Panc1 (cell line): ENCODE data around the gene KIRREL3. TPM values are rescaled to one million over a fixed set of nuclear protein-coding genes. Genes with fewer than 3 reads are reported as not detected.

Source experiments
- ATAC-seq: fragments of 200-7000 bp; cut with Tn5 transposase; 2 replicates; pipeline ENCODE4 v1.9.1; 2020; ENCODE audit warnings: mild to moderate bottlenecking, moderate library complexity
- BruUV-seq: library from RNA; stranded (reverse); fragments of 400-500 nt; replicated peaks from 2 replicates; lab custom pipeline; 2021; lab: Mats Ljungman, UMichigan
- CTCF ChIA-PET: fragments of 300-600 bp; sonication (Branson Sonifier 250); formaldehyde crosslinking; loops from one replicate; lab custom pipeline; 2022; ENCODE audit warnings: antibody characterized with exemption; lab: Charles Lee
- POLR2A ChIA-PET: fragments of 300-600 bp; sonication (Branson Sonifier 250); formaldehyde crosslinking; loops from one replicate; lab custom pipeline; 2022; ENCODE audit warnings: antibody characterized with exemption; lab: Charles Lee
- DNase-seq: peaks from one replicate; pipeline ENCODE4 v3.0.0-alpha.2; 2010; ENCODE audit warnings: low read depth, low spot score
- H3K27ac ChIP-seq: 2 replicates; pipeline ENCODE4 v1.5.1; 2011; ENCODE audit warnings: mild to moderate bottlenecking, low read length, inconsistent platforms
- H3K27me3 ChIP-seq: fragments of 200-500 bp; sonication (Bioruptor generic); 2 replicates; pipeline ENCODE4 v1.6.0; 2014; ENCODE audit warnings: low read length, inconsistent platforms; ENCODE audit not compliant: control insufficient read depth, insufficient read depth
- H3K36me3 ChIP-seq: fragments of 200-500 bp; sonication (Bioruptor generic); 2 replicates; pipeline ENCODE4 v1.5.1; 2014; ENCODE audit warnings: inconsistent platforms, mild to moderate bottlenecking, low read length, moderate library complexity; ENCODE audit not compliant: control insufficient read depth, insufficient read depth
- H3K4me1 ChIP-seq: 2 replicates; pipeline ENCODE4 v1.5.1; 2011; ENCODE audit warnings: inconsistent platforms, mild to moderate bottlenecking, low read length, moderate library complexity; ENCODE audit not compliant: control insufficient read depth, insufficient read depth
- H3K4me3 ChIP-seq, 2 experiments: 2 replicates each; pipeline ENCODE4 v1.5.1; 2011 to 2012; ENCODE audit warnings: low read depth in 2 of 2, low read length in 2 of 2, mild to moderate bottlenecking in 2 of 2, inconsistent platforms in 1 of 2, moderate library complexity in 1 of 2
- H3K9me3 ChIP-seq: fragments of 200-500 bp; sonication (Bioruptor generic); 2 replicates; pipeline ENCODE4 v1.5.1; 2014; ENCODE audit warnings: low read depth, mild to moderate bottlenecking, inconsistent platforms, low read length, moderate library complexity; ENCODE audit not compliant: control insufficient read depth, insufficient read depth
- POLR2AphosphoS5 ChIP-seq: IDR thresholded peaks from 2 replicates; pipeline ENCODE4 v1.6.1; 2012; ENCODE audit warnings: mild to moderate bottlenecking, low read depth, low read length, moderate library complexity
- SIN3A ChIP-seq: IDR thresholded peaks from 2 replicates; pipeline ENCODE4 v1.6.1; 2012; ENCODE audit warnings: low read depth, mild to moderate bottlenecking, low read length, moderate library complexity, borderline replicate concordance; ENCODE audit not compliant: insufficient read depth
- TCF7L2 ChIP-seq: IDR thresholded peaks from 2 replicates; pipeline ENCODE4 v1.6.1; 2011; ENCODE audit warnings: mild to moderate bottlenecking, low read depth, low read length, inconsistent platforms
- in situ Hi-C: cut with HindIII; loops from 2 replicates; pipeline ENCODE4 v1.10.0; 2016; ENCODE audit warnings: low sequenced_read_pairs, low pct_unique_long_range_greater_than_20kb
- intact Hi-C: fragments of 100-400 bp; cut with micrococcal nuclease; formaldehyde crosslinking; loops from one replicate; pipeline ENCODE4 v1.10.0; 2022; ENCODE audit not compliant: unreplicated experiment
- total RNA-seq: library from RNA; stranded (reverse); gene quantifications from one replicate; pipeline ENCODE4 v1.2.1, GENCODE V29; 2021; ENCODE audit not compliant: unreplicated experiment
- TF ChIP-seq, protein P1 (sequence below): fragments of 450-650 bp; IDR thresholded peaks from 2 replicates; pipeline ENCODE4 v1.5.1; 2017; ENCODE audit warnings: mild to moderate bottlenecking
- TF ChIP-seq, protein P2 (sequence below), 2 experiments: IDR thresholded peaks; 2 replicates each; pipeline ENCODE4 v1.6.1; 2011 to 2012; ENCODE audit warnings: low read depth in 2 of 2, control low read depth in 1 of 2, low read length in 1 of 2, mild to moderate bottlenecking in 1 of 2, moderate library complexity in 1 of 2; ENCODE audit not compliant: insufficient read depth in 1 of 2

Gene KIRREL3
- total RNA-seq, 1 experiment from 2014 or later = 0.36 TPM

DNA sequence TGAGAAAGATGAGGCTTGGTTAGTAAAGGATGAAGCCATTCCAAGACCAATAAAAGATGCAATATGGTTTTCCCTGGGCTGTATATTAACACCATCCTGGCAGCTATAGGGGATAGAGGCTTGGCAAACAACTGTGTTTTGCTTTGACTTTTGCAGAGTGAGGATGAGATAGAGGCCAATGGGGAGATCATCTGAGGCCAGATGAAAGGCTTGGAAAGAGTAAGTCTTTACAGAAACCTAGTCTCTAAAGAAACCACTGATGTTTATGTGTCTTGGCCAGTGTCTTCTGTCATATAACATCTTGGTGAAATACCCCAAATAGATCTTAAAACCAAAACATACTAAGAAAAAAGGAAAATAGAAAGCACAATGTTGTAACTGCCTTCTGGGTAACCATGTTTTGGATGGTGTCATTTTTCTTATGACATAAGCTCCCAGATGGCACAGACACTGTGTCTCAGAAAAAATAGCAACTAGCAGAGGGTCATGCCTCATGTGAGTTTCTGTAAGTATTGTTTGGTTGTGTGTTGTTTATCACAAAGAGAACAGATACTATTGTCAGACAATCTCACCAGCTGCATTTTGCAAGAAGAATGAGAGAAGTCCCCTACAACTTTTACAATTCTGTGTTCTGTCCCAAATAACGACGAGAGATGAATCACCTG, 339.7 kb downstream of the KIRREL3 start:
- POLR2A ChIA-PET = no interaction called here
- TF ChIP-seq SIN3A (no peak), POLR2AphosphoS5 (no peak)
- TF ChIP-seq, protein P1, sequence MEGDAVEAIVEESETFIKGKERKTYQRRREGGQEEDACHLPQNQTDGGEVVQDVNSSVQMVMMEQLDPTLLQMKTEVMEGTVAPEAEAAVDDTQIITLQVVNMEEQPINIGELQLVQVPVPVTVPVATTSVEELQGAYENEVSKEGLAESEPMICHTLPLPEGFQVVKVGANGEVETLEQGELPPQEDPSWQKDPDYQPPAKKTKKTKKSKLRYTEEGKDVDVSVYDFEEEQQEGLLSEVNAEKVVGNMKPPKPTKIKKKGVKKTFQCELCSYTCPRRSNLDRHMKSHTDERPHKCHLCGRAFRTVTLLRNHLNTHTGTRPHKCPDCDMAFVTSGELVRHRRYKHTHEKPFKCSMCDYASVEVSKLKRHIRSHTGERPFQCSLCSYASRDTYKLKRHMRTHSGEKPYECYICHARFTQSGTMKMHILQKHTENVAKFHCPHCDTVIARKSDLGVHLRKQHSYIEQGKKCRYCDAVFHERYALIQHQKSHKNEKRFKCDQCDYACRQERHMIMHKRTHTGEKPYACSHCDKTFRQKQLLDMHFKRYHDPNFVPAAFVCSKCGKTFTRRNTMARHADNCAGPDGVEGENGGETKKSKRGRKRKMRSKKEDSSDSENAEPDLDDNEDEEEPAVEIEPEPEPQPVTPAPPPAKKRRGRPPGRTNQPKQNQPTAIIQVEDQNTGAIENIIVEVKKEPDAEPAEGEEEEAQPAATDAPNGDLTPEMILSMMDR = no peak
- Histone ChIP-seq H3K4me1 (no peaks in the 10 kb centered on the region), H3K36me3 (no peaks in the 10 kb centered on the region), H3K9me3 (no peaks in the 10 kb centered on the region), H3K4me3 (no peak overlapping the region), H3K27ac (no peak overlapping the region), H3K27me3 (peaks cover 14% of the 10 kb centered on the region)
- ATAC-seq = no peak
- in situ Hi-C loops = no loop called here
- intact Hi-C loops = no loop called here
- CTCF ChIA-PET = no interaction called here
- no peak for DNase-seq
- BruUV-seq = no TSS peak

DNA sequence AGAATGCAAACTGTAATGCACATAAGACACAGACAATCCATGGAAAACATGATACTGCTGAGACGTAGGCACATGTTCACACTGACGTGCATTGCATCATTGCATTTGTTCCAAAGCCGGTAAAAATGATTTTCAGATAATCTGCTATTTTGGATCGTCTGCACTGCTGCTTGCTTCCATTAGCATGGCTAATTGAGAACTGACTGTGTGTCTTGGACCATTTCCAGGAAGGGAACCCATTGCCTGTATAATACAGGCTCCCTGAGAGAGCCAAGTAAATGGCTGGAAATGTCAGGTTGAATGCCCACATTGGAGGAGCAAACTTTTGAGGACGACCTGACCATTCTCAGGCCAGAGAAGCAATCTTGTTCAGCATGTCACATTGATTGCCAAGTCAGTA, 340.2 kb downstream of the KIRREL3 start:
- H3K27ac ChIP-seq = no peak overlapping the region
- no peak overlapping the region for H3K4me3 ChIP-seq
- H3K27me3 ChIP-seq = peaks cover 19% of the 10 kb centered on the region
- H3K9me3 ChIP-seq = no peaks in the 10 kb centered on the region
- DNase-seq = no peak
- ATAC-seq = no peak
- BruUV-seq = no TSS peak
- H3K36me3 ChIP-seq = no peaks in the 10 kb centered on the region
- ChIA-PET POLR2A (no interaction called here), CTCF (no interaction called here)
- intact Hi-C loops (no loop called here), in situ Hi-C loops (no loop called here)
- no peaks in the 10 kb centered on the region for H3K4me1 ChIP-seq
- TF ChIP-seq, protein P1 = no peak
- TF ChIP-seq POLR2AphosphoS5 = no peak
- TF ChIP-seq, protein P2, sequence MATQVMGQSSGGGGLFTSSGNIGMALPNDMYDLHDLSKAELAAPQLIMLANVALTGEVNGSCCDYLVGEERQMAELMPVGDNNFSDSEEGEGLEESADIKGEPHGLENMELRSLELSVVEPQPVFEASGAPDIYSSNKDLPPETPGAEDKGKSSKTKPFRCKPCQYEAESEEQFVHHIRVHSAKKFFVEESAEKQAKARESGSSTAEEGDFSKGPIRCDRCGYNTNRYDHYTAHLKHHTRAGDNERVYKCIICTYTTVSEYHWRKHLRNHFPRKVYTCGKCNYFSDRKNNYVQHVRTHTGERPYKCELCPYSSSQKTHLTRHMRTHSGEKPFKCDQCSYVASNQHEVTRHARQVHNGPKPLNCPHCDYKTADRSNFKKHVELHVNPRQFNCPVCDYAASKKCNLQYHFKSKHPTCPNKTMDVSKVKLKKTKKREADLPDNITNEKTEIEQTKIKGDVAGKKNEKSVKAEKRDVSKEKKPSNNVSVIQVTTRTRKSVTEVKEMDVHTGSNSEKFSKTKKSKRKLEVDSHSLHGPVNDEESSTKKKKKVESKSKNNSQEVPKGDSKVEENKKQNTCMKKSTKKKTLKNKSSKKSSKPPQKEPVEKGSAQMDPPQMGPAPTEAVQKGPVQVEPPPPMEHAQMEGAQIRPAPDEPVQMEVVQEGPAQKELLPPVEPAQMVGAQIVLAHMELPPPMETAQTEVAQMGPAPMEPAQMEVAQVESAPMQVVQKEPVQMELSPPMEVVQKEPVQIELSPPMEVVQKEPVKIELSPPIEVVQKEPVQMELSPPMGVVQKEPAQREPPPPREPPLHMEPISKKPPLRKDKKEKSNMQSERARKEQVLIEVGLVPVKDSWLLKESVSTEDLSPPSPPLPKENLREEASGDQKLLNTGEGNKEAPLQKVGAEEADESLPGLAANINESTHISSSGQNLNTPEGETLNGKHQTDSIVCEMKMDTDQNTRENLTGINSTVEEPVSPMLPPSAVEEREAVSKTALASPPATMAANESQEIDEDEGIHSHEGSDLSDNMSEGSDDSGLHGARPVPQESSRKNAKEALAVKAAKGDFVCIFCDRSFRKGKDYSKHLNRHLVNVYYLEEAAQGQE (IDR thresholded peaks at IDR 0.05; ENCODE audit: insufficient read depth in 1 of 2, low read depth in 2 of 2, low read length in 1 of 2) = no peak
- no peak for TF ChIP-seq TCF7L2
- TF ChIP-seq SIN3A = no peak
